HFFc6 (cell line): Measurements from ENCODE around the gene FXR1. TPM values are rescaled to one million over a fixed set of nuclear protein-coding genes. Genes with fewer than 3 reads are reported as not detected.
"Not testable (repeated sequence)": the region's sequence is repeated elsewhere in the genome, so short reads cannot be mapped to it uniquely, and the experiment has no call there.

Experiments
- DNase-seq: peaks from one replicate; pipeline ENCODE4 v3.0.0-alpha.2; 2018
- H3K27ac Mint-ChIP-seq: 2 replicates; pipeline ENCODE4 v1.8.0; 2020; ENCODE audit warnings: mild to moderate bottlenecking, mixed read lengths
- H3K27me3 Mint-ChIP-seq: 2 replicates; pipeline ENCODE4 v1.8.0; 2021; ENCODE audit warnings: mild to moderate bottlenecking, moderate library complexity, mixed read lengths; ENCODE audit not compliant: insufficient read depth
- H3K36me3 Mint-ChIP-seq: 2 replicates; pipeline ENCODE4 v1.8.0; 2021; ENCODE audit warnings: low read depth, mixed read lengths
- H3K4me1 Mint-ChIP-seq: 2 replicates; pipeline ENCODE4 v1.8.0; 2020; ENCODE audit warnings: low read depth, mixed read lengths
- H3K4me3 Mint-ChIP-seq: 2 replicates; pipeline ENCODE4 v1.8.0; 2020; ENCODE audit warnings: mild to moderate bottlenecking, moderate library complexity, mixed read lengths
- H3K9me3 Mint-ChIP-seq: 2 replicates; pipeline ENCODE4 v1.8.0; 2020; ENCODE audit warnings: mild to moderate bottlenecking, mixed read lengths
- total RNA-seq, 6 experiments: library from RNA; stranded (reverse); fragmentation: NEBNext Ultra II Directional; extraction: Animal tissue kit (Norgen Biotek cat#: 25700); gene quantifications; 2 replicates in 1 of 6; 3 replicates in 5 of 6; pipeline ENCODE4 v1.2.3, GENCODE V29; 2021
- TF ChIP-seq, protein P1 (sequence below): fragments of 200-600 bp; sonication (generic); IDR thresholded peaks from 2 replicates; pipeline ENCODE4 v1.5.0; 2021; ENCODE audit warnings: antibody characterized with exemption, mild to moderate bottlenecking

Gene FXR1
- total RNA-seq, 6 experiments from 2014 or later: 159 to 213 (median 171) TPM

- Mint-ChIP-seq H3K27ac (no peak overlapping the region), H3K9me3 (no peaks in the 10 kb centered on the region), H3K27me3 (no peaks in the 10 kb centered on the region; the same call in 1 of the 2 replicates), H3K36me3 (peaks cover 14% of the 10 kb centered on the region), H3K4me3 (peak overlapping the region; percentile 99), H3K4me1 (peaks cover 39% of the 10 kb centered on the region)
- DNase-seq: no peak
- TF ChIP-seq, protein P1, sequence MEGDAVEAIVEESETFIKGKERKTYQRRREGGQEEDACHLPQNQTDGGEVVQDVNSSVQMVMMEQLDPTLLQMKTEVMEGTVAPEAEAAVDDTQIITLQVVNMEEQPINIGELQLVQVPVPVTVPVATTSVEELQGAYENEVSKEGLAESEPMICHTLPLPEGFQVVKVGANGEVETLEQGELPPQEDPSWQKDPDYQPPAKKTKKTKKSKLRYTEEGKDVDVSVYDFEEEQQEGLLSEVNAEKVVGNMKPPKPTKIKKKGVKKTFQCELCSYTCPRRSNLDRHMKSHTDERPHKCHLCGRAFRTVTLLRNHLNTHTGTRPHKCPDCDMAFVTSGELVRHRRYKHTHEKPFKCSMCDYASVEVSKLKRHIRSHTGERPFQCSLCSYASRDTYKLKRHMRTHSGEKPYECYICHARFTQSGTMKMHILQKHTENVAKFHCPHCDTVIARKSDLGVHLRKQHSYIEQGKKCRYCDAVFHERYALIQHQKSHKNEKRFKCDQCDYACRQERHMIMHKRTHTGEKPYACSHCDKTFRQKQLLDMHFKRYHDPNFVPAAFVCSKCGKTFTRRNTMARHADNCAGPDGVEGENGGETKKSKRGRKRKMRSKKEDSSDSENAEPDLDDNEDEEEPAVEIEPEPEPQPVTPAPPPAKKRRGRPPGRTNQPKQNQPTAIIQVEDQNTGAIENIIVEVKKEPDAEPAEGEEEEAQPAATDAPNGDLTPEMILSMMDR: no peak
Measured at GRCh38 chr3:180990505-180990904, 78.0 kb downstream of the FXR1 start.

- H3K27ac Mint-ChIP-seq: no peak overlapping the region
- H3K36me3 Mint-ChIP-seq: no peaks in the 10 kb centered on the region
- no peak for DNase-seq
- no peaks in the 10 kb centered on the region for H3K4me1 Mint-ChIP-seq
- peaks cover 2% of the 10 kb centered on the region; the same call in 1 of the 2 replicates for H3K27me3 Mint-ChIP-seq
- H3K9me3 Mint-ChIP-seq: peaks cover 5% of the 10 kb centered on the region
- H3K4me3 Mint-ChIP-seq: no peak overlapping the region
- TF ChIP-seq, protein P1: no peak
Measured at GRCh38 chr3:180996415-180996932, 84.0 kb downstream of the FXR1 start.

GRCh38 chr3:181002331-181002730 lies 89.9 kb downstream of the FXR1 start:
- H3K4me3 Mint-ChIP-seq: not testable (repeated sequence)

GRCh38 chr3:181003469-181003868 lies 91.0 kb downstream of the FXR1 start:
- H3K36me3 Mint-ChIP-seq, DNase-seq, H3K27ac Mint-ChIP-seq, H3K4me1 Mint-ChIP-seq, H3K4me3 Mint-ChIP-seq, H3K27me3 Mint-ChIP-seq: not testable (repeated sequence)
- H3K9me3 Mint-ChIP-seq: peaks cover 16% of the 10 kb centered on the region

More at GRCh38 chr3:181002331-181002730, 89.9 kb downstream of the FXR1 start:
- H3K9me3 Mint-ChIP-seq: peaks cover 16% of the 10 kb centered on the region
- not testable (repeated sequence) for H3K4me1 Mint-ChIP-seq, DNase-seq, H3K27me3 Mint-ChIP-seq, H3K36me3 Mint-ChIP-seq, H3K27ac Mint-ChIP-seq

DNA sequence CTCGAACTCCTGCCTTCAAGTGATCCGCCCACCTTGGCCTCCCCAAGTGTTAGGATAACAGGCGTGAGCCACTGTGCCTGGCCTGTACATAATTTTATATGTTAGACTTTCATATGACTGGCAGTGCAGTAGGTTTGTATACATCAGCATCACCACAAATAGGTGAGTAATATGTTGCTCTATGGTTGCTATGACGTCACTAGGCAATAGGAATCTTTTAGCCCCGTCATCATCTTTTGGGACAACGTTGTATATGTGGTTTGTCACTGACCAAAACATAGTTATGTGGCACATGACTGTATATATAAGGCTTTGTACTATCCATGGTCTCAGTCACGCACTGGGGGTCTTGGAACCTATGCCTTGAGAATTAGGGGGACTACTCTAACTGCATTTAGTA lies 94.1 kb downstream of the FXR1 start:
- no peak overlapping the region for H3K4me3 Mint-ChIP-seq
- no peak for DNase-seq
- H3K27ac Mint-ChIP-seq: no peak overlapping the region

GRCh38 chr3:181007262-181007661 lies 94.8 kb downstream of the FXR1 start:
- peaks cover 4% of the 10 kb centered on the region for H3K27me3 Mint-ChIP-seq
- no peaks in the 10 kb centered on the region for H3K4me1 Mint-ChIP-seq
- no peak for DNase-seq
- TF ChIP-seq, protein P1: no peak
- H3K4me3 Mint-ChIP-seq: no peak overlapping the region
- H3K9me3 Mint-ChIP-seq: peaks cover 3% of the 10 kb centered on the region; the same call in 1 of the 2 replicates
- no peak overlapping the region for H3K27ac Mint-ChIP-seq
- no peaks in the 10 kb centered on the region for H3K36me3 Mint-ChIP-seq

More for the DNA sequence above, 94.1 kb downstream of the FXR1 start:
- Mint-ChIP-seq H3K4me1 (no peaks in the 10 kb centered on the region), H3K9me3 (peaks cover 10% of the 10 kb centered on the region), H3K36me3 (no peaks in the 10 kb centered on the region), H3K27me3 (peaks cover 4% of the 10 kb centered on the region)
- TF ChIP-seq, protein P1: no peak

GRCh38 chr3:181008796-181009195 lies 96.3 kb downstream of the FXR1 start:
- no peak for DNase-seq
- Mint-ChIP-seq H3K4me3 (no peak overlapping the region), H3K36me3 (no peaks in the 10 kb centered on the region), H3K9me3 (no peaks in the 10 kb centered on the region; the same call in 1 of the 2 replicates), H3K27me3 (no peaks in the 10 kb centered on the region), H3K4me1 (no peaks in the 10 kb centered on the region), H3K27ac (no peak overlapping the region)
- TF ChIP-seq, protein P1: no peak
